Measurements from ENCODE around the gene CELF2. TPM values are rescaled to one million over a fixed set of nuclear protein-coding genes. Genes with fewer than 3 reads are reported as not detected.

CELF2 gene
- total RNA-seq, 1 donor from 2014 or later, result 89.2 TPM

GRCh38 chr10:11109590-11109989, 91.9 kb downstream of the CELF2 start:
- H3K9me3 Mint-ChIP-seq, result no peaks in the 10 kb centered on the region
- DNase-seq (no peak), ATAC-seq (ENCODE audit: low read depth) (no peak)
- no peaks in the 10 kb centered on the region for H3K36me3 Mint-ChIP-seq (ENCODE audit: low read depth)
- intact Hi-C loops (cut with micrococcal nuclease), result no loop called here
- no peak overlapping the region for H3K4me3 Mint-ChIP-seq
- no peaks in the 10 kb centered on the region for H3K27me3 Mint-ChIP-seq
- peaks cover 19% of the 10 kb centered on the region for H3K4me1 Mint-ChIP-seq
- ChIA-PET CTCF (no interaction called here), POLR2A (no interaction called here)
- no peak overlapping the region for H3K27ac Mint-ChIP-seq
- no peak for TF ChIP-seq CTCF (IDR thresholded peaks at IDR 0.05)

GRCh38 chr10:11110539-11110938, 92.9 kb downstream of the CELF2 start:
- peaks cover 11% of the 10 kb centered on the region for H3K4me1 Mint-ChIP-seq
- H3K27me3 Mint-ChIP-seq, result no peaks in the 10 kb centered on the region
- ATAC-seq (ENCODE audit: low read depth), result no peak
- intact Hi-C loops (cut with micrococcal nuclease), result loop anchor here (5.0 kb wide), 1 partner anchor 37 kb away; no protein-coding TSS in a partner anchor
- no peaks in the 10 kb centered on the region for H3K9me3 Mint-ChIP-seq
- DNase-seq, result no peak
- TF ChIP-seq CTCF (IDR thresholded peaks at IDR 0.05), result no peak
- no peak overlapping the region for H3K27ac Mint-ChIP-seq
- CTCF ChIA-PET, result interaction anchor here (3.9 kb wide), 1 partner anchor 161 kb away, joined by 53 read pairs; no protein-coding TSS in a partner anchor
- no peaks in the 10 kb centered on the region for H3K36me3 Mint-ChIP-seq (ENCODE audit: low read depth)
- POLR2A ChIA-PET, result no interaction called here
- H3K4me3 Mint-ChIP-seq, result no peak overlapping the region

DNA sequence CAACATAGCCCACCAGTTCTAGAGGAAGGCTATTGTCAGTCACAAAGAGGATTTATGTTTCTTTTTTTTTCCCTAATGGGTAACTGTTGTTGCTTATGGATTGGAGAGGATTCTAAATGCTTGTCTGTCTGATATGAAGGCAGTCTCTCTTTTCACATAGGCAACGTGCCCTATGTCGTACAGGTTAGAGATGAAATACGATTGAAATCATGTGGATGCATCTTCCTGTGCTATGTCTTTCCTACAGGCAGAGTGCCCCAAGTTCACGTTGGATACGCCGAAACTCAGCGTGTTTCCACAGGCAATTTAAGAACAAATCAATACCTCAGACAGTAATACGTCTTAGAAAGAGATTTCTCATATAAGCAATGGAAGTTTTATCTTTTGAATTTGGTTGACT, 93.8 kb downstream of the CELF2 start:
- H3K4me3 Mint-ChIP-seq, result no peak overlapping the region
- no peaks in the 10 kb centered on the region for H3K36me3 Mint-ChIP-seq (ENCODE audit: low read depth)
- no peaks in the 10 kb centered on the region for H3K27me3 Mint-ChIP-seq
- DNase-seq (no peak), ATAC-seq (ENCODE audit: low read depth) (no peak)
- ChIA-PET CTCF (interaction anchor here (0.9 to 3.9 kb wide), 3 partner anchors 127 to 160 kb away, joined by 3 to 53 read pairs (median 6); no protein-coding TSS in a partner anchor), POLR2A (no interaction called here)
- intact Hi-C loops (cut with micrococcal nuclease), result loop anchor here (5.0 kb wide), 1 partner anchor 36 kb away; no protein-coding TSS in a partner anchor
- H3K4me1 Mint-ChIP-seq, result peaks cover 11% of the 10 kb centered on the region
- H3K9me3 Mint-ChIP-seq, result no peaks in the 10 kb centered on the region
- TF ChIP-seq CTCF (IDR thresholded peaks at IDR 0.05), result no peak
- no peak overlapping the region for H3K27ac Mint-ChIP-seq

- Mint-ChIP-seq H3K9me3 (no peaks in the 10 kb centered on the region), H3K4me3 (no peak overlapping the region), H3K36me3 (ENCODE audit: low read depth) (no peaks in the 10 kb centered on the region), H3K27me3 (no peaks in the 10 kb centered on the region), H3K4me1 (peaks cover 9% of the 10 kb centered on the region), H3K27ac (no peak overlapping the region)
- DNase-seq (no peak), ATAC-seq (ENCODE audit: low read depth) (no peak)
- intact Hi-C loops (cut with micrococcal nuclease), result loop anchor here (1.0 to 5.0 kb wide), 6 partner anchors 35 to 646 kb away; no protein-coding TSS in a partner anchor
- ChIA-PET CTCF (interaction anchor here (0.8 to 3.9 kb wide), 8 partner anchors 33 to 159 kb away, joined by 3 to 53 read pairs (median 6); no protein-coding TSS in a partner anchor), POLR2A (no interaction called here)
- no peak for TF ChIP-seq CTCF (IDR thresholded peaks at IDR 0.05)
Measured at GRCh38 chr10:11112718-11113117, 95.0 kb downstream of the CELF2 start.

- ChIA-PET POLR2A (interaction anchor here (0.8 kb wide), 1 partner anchor 52 kb away, joined by 9 read pairs; no protein-coding TSS in a partner anchor), CTCF (interaction anchor here (0.7 to 3.9 kb wide), 15 partner anchors 11 to 163 kb away, joined by 3 to 53 read pairs (median 4); no protein-coding TSS in a partner anchor)
- DNase-seq (no peak), ATAC-seq (ENCODE audit: low read depth) (peak; percentile 73)
- Mint-ChIP-seq H3K4me1 (peaks cover 9% of the 10 kb centered on the region), H3K27me3 (no peaks in the 10 kb centered on the region), H3K27ac (no peak overlapping the region), H3K4me3 (no peak overlapping the region), H3K9me3 (no peaks in the 10 kb centered on the region), H3K36me3 (ENCODE audit: low read depth) (no peaks in the 10 kb centered on the region)
- intact Hi-C loops (cut with micrococcal nuclease), result loop anchor here (1.0 to 5.0 kb wide), 6 partner anchors 34 to 645 kb away; no protein-coding TSS in a partner anchor
- no peak for TF ChIP-seq CTCF (IDR thresholded peaks at IDR 0.05)
Measured at GRCh38 chr10:11113156-11113555, 95.5 kb downstream of the CELF2 start.
